Activated naive CD4-positive, alpha-beta T cell treated with anti-CD3 and anti-CD28 coated beads, Interleukin-2, amount 10 ng/mL, durations not matched to agents 7 days and 5 days (primary cell): ENCODE data around the gene TBC1D5.

Experiments
- CTCF ChIA-PET: fragments of 350-600 bp; sonication (Branson Sonifier 250); formaldehyde crosslinking; loops from one replicate; lab custom pipeline; 2021; ENCODE audit warnings: antibody characterized with exemption; lab: Charles Lee
- DNase-seq: peaks from one replicate; pipeline ENCODE4 v3.0.0-alpha.2; 2020
- H3K27ac Mint-ChIP-seq: one replicate; pipeline ENCODE4 v1.8.0; 2021; ENCODE audit warnings: mild to moderate bottlenecking, moderate library complexity, mixed read lengths
- H3K27me3 Mint-ChIP-seq: one replicate; pipeline ENCODE4 v1.8.0; 2021; ENCODE audit warnings: mild to moderate bottlenecking, mixed read lengths
- H3K36me3 Mint-ChIP-seq: one replicate; pipeline ENCODE4 v1.8.0; 2021; ENCODE audit warnings: mixed read lengths
- H3K4me1 Mint-ChIP-seq: one replicate; pipeline ENCODE4 v1.8.0; 2021; ENCODE audit warnings: mixed read lengths
- H3K4me3 Mint-ChIP-seq: one replicate; pipeline ENCODE4 v1.8.0; 2021; ENCODE audit warnings: mild to moderate bottlenecking, moderate library complexity, mixed read lengths
- H3K9me3 Mint-ChIP-seq: one replicate; pipeline ENCODE4 v1.8.0; 2021; ENCODE audit warnings: mixed read lengths

Gene TBC1D5

GRCh38 chr3:17143893-17144664, 598.4 kb downstream of the TBC1D5 start:
- DNase-seq: no peak
- Mint-ChIP-seq H3K36me3 (peaks cover 5% of the 10 kb centered on the region), H3K27ac (no peak overlapping the region), H3K27me3 (peaks cover 5% of the 10 kb centered on the region), H3K9me3 (peaks cover 9% of the 10 kb centered on the region), H3K4me3 (no peak overlapping the region), H3K4me1 (peaks cover 29% of the 10 kb centered on the region)
- CTCF ChIA-PET: interaction anchor here (0.6 kb wide), 1 partner anchor 118 kb away, joined by 3 read pairs; no protein-coding TSS in a partner anchor

DNA sequence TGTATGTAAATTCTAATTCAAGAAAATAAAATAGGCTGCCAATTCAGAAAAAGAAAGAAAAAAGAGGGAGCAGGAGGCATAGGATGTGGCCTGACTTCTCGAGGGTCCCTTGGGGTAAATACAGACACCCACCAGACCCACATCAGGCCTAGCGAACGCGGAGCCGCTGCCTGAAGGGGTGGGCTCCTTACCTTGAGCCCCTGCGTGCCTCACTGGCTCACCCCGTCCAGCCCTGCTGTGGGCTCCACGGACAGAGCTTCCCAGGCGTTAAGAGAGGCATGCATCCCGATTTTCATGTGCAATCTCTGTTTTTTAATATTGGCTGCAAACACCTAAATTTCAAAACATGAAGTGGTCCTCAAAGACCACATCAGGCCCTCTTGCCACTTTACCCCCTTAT, 599.9 kb downstream of the TBC1D5 start:
- no peak for DNase-seq
- Mint-ChIP-seq H3K4me1 (peaks cover 19% of the 10 kb centered on the region), H3K4me3 (no peak overlapping the region), H3K9me3 (peaks cover 9% of the 10 kb centered on the region), H3K36me3 (peaks cover 5% of the 10 kb centered on the region), H3K27me3 (peaks cover 12% of the 10 kb centered on the region), H3K27ac (no peak overlapping the region)
- CTCF ChIA-PET: no interaction called here

DNA sequence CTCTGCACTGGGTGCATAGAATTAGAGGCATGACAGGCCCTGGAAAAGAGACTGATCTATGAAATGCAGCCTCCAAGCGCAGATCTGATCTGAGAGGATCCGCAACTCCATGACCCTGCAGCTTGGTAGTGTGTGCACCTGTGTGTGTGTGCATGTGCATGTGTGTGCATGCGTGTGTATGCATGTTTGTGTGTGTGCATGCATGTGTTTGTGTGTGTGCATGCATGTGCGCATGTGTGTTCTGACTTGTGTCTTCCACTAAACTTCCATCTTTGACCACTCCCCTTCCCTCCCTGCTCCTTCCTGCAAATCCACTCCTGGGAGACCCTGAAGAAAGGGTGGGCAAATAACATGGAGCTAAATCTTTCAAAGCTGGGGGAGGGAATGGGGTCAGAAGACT, 600.7 kb downstream of the TBC1D5 start:
- Mint-ChIP-seq H3K27me3 (peaks cover 12% of the 10 kb centered on the region), H3K36me3 (peaks cover 5% of the 10 kb centered on the region), H3K27ac (no peak overlapping the region), H3K9me3 (peaks cover 9% of the 10 kb centered on the region), H3K4me3 (no peak overlapping the region), H3K4me1 (peaks cover 19% of the 10 kb centered on the region)
- no peak for DNase-seq
- CTCF ChIA-PET: no interaction called here

- Mint-ChIP-seq H3K27ac (no peak overlapping the region), H3K27me3 (peaks cover 12% of the 10 kb centered on the region)
- CTCF ChIA-PET: no interaction called here
These were observed 601.5 kb downstream of the TBC1D5 start for GRCh38 chr3:17140670-17141505.

DNA sequence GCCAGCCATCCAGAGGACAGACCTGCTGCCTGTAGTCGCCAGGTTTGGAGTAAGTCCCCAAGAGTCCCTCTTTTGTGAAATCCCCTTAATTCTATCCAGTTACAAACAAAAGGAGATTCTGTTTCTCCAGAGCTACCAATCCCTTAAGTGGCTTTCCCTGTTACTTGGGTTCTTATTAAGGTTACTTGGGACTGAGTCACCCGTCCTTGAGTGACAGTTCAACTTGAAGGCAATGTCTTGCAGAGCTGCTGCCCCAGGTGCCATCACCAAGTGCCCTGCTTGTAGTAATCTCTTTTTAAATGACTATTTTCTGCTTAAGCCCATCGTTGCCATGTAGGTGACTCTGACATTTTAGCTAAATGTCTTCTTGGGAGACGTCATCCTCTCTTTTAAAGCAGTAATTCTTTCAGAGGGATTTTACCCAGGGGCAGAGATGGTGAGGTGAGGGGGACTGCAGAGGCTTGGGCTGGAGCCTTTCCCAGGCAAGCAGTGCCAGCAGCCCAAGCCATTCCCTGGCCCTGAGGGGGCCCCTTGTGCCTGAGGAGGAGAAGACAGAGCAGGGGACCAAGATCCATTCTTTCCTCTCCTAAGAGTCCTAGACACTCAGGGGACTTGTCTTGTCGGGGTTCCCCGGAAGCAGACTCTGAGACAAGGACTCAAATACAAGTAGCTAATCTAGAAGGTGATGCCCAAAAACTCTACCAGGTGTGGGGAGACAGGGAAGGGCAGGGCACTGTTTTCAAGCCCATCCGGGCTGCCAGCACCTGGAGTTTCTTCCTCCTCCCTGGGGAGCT, 604.0 kb downstream of the TBC1D5 start:
- peak; percentile 3 for DNase-seq
- Mint-ChIP-seq H3K4me1 (peaks cover 5% of the 10 kb centered on the region), H3K27me3 (peaks cover 17% of the 10 kb centered on the region), H3K4me3 (no peak overlapping the region), H3K9me3 (peaks cover 7% of the 10 kb centered on the region), H3K27ac (no peak overlapping the region), H3K36me3 (peaks cover 4% of the 10 kb centered on the region)
- CTCF ChIA-PET: no interaction called here

More at GRCh38 chr3:17140670-17141505, 601.5 kb downstream of the TBC1D5 start:
- H3K4me3 Mint-ChIP-seq: no peak overlapping the region
- peaks cover 16% of the 10 kb centered on the region for H3K4me1 Mint-ChIP-seq
- no peak for DNase-seq
- peaks cover 5% of the 10 kb centered on the region for H3K36me3 Mint-ChIP-seq
- peaks cover 9% of the 10 kb centered on the region for H3K9me3 Mint-ChIP-seq

DNA sequence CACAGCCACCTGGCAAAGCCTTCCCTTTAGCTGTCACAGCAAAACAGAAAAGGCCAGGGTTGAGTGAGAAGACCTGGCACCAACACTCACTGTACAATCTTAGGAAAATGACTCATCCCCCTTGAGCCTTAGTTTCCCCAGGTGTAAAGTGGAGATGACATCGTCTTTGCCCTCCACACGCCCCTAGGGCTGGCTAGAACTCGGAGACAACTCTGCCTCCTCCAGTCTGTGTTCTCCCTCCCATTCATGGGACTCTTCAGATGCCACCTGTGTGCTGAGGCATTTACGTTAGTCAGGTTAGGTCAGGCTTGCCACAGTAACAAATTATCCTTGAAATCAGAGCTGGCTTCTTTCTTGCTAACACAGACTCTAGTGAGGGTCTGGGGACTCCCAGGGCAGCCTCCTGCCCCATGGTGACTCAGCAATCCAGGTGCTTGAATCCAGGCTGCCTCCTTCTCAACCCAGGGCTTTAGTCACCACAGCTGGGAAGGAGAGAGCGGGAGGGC, 605.1 kb downstream of the TBC1D5 start:
- no peaks in the 10 kb centered on the region for H3K9me3 Mint-ChIP-seq
- CTCF ChIA-PET: interaction anchor here (1.0 kb wide), 1 partner anchor 14 kb away, joined by 3 read pairs; no protein-coding TSS in a partner anchor
- peak; percentile 11 for DNase-seq

GRCh38 chr3:17136136-17136721, 606.2 kb downstream of the TBC1D5 start:
- Mint-ChIP-seq H3K27me3 (peaks cover 17% of the 10 kb centered on the region), H3K27ac (no peak overlapping the region), H3K36me3 (no peaks in the 10 kb centered on the region), H3K9me3 (no peaks in the 10 kb centered on the region), H3K4me3 (no peak overlapping the region), H3K4me1 (peaks cover 3% of the 10 kb centered on the region)
- CTCF ChIA-PET: no interaction called here
- DNase-seq: peak; percentile 14

More for the DNA sequence above, 605.1 kb downstream of the TBC1D5 start:
- no peak overlapping the region for H3K27ac Mint-ChIP-seq
- no peak overlapping the region for H3K4me3 Mint-ChIP-seq
- peaks cover 17% of the 10 kb centered on the region for H3K27me3 Mint-ChIP-seq
- H3K36me3 Mint-ChIP-seq: no peaks in the 10 kb centered on the region
- H3K4me1 Mint-ChIP-seq: peaks cover 3% of the 10 kb centered on the region

DNA sequence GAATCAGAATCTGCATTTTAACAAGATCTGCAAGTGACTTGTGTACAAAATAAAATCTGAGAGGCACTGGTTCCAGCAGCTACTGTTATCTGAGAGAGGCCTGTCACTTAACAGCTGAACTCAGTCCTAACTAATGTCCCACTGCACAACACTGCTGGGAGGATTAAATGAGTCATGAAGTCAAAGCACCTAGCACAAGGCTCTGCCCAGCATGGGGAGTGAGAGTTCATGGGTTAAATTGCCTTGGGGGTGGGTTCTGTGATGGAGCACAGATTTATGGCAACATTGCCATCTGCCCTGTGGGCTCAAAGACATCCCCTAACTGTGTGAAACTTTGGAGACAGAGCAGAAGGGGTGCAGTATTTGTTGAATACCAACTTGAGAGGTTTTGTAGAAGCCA, 606.7 kb downstream of the TBC1D5 start:
- peak; percentile 7 for DNase-seq
- no peak overlapping the region for H3K4me3 Mint-ChIP-seq
- CTCF ChIA-PET: no interaction called here

GRCh38 chr3:17133632-17134545, 608.5 kb downstream of the TBC1D5 start:
- CTCF ChIA-PET: no interaction called here
- Mint-ChIP-seq H3K27ac (no peak overlapping the region), H3K4me3 (no peak overlapping the region), H3K27me3 (peaks cover 11% of the 10 kb centered on the region), H3K36me3 (peaks cover 4% of the 10 kb centered on the region), H3K9me3 (peaks cover 8% of the 10 kb centered on the region), H3K4me1 (no peaks in the 10 kb centered on the region)
- peak; percentile 5 for DNase-seq

More for the DNA sequence above, 606.7 kb downstream of the TBC1D5 start:
- Mint-ChIP-seq H3K36me3 (no peaks in the 10 kb centered on the region), H3K27me3 (peaks cover 17% of the 10 kb centered on the region), H3K27ac (no peak overlapping the region), H3K9me3 (no peaks in the 10 kb centered on the region), H3K4me1 (peaks cover 3% of the 10 kb centered on the region)

GRCh38 chr3:17132286-17133115, 609.9 kb downstream of the TBC1D5 start:
- H3K4me1 Mint-ChIP-seq: no peaks in the 10 kb centered on the region
- CTCF ChIA-PET: no interaction called here
- DNase-seq: no peak

DNA sequence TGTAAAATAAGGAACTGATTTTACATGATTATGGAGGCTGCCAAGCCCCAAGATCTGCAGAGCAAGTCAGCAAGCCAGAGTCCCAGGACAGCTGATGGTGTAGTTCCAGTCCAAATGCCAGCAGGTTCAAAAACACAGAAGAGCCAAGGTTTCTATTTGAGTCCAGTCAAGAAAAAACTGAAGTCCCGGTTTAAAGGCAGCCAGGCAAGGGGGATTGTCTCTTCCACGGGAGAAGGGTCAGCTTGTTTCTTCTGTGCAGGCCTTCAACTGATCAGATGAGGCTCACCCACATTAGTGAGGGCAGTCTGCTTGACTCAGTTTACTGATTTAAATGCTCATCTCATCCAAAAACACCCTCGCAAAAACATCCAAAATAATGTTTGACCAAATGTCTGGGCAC, 611.5 kb downstream of the TBC1D5 start:
- H3K27me3 Mint-ChIP-seq: peaks cover 5% of the 10 kb centered on the region
- H3K36me3 Mint-ChIP-seq: peaks cover 4% of the 10 kb centered on the region
- no peak overlapping the region for H3K4me3 Mint-ChIP-seq
- peaks cover 13% of the 10 kb centered on the region for H3K9me3 Mint-ChIP-seq
- H3K4me1 Mint-ChIP-seq: no peaks in the 10 kb centered on the region
- CTCF ChIA-PET: no interaction called here
- no peak for DNase-seq
- no peak overlapping the region for H3K27ac Mint-ChIP-seq

More at GRCh38 chr3:17132286-17133115, 609.9 kb downstream of the TBC1D5 start:
- Mint-ChIP-seq H3K4me3 (no peak overlapping the region), H3K9me3 (peaks cover 13% of the 10 kb centered on the region), H3K36me3 (peaks cover 4% of the 10 kb centered on the region), H3K27me3 (peaks cover 5% of the 10 kb centered on the region), H3K27ac (no peak overlapping the region)

GRCh38 chr3:17129556-17129955, 612.9 kb downstream of the TBC1D5 start:
- CTCF ChIA-PET: no interaction called here
- no peak for DNase-seq
- H3K4me1 Mint-ChIP-seq: no peaks in the 10 kb centered on the region
- H3K9me3 Mint-ChIP-seq: peaks cover 13% of the 10 kb centered on the region
- peaks cover 5% of the 10 kb centered on the region for H3K27me3 Mint-ChIP-seq
- no peak overlapping the region for H3K4me3 Mint-ChIP-seq
- H3K27ac Mint-ChIP-seq: no peak overlapping the region
- peaks cover 4% of the 10 kb centered on the region for H3K36me3 Mint-ChIP-seq
